Fibroblast of skin of back (primary cell): Measurements from ENCODE around the gene ITPKA. TPM values are rescaled to one million over a fixed set of nuclear protein-coding genes. Genes with fewer than 3 reads are reported as not detected.
"Not testable (repeated sequence)": the region's sequence is repeated elsewhere in the genome, so short reads cannot be mapped to it uniquely, and the experiment has no call there.

Experiments used
- DNase-seq: peaks from one replicate; pipeline ENCODE4 v3.0.0-alpha.2; 2013
- polyA plus RNA-seq, 2 experiments: library from polyadenylated mRNA; unstranded; fragments of 120-200 nt; gene quantifications; one replicate each; pipeline ENCODE4 v1.2.1, GENCODE V29; 2013; ENCODE audit not compliant: insufficient read length in 2 of 2

The ITPKA gene
- polyA plus RNA-seq (2013, experiment 1 of 2; ENCODE audit: insufficient read length): 0.40 TPM
- polyA plus RNA-seq (2013, experiment 2 of 2; ENCODE audit: insufficient read length): 0.28 TPM

DNA sequence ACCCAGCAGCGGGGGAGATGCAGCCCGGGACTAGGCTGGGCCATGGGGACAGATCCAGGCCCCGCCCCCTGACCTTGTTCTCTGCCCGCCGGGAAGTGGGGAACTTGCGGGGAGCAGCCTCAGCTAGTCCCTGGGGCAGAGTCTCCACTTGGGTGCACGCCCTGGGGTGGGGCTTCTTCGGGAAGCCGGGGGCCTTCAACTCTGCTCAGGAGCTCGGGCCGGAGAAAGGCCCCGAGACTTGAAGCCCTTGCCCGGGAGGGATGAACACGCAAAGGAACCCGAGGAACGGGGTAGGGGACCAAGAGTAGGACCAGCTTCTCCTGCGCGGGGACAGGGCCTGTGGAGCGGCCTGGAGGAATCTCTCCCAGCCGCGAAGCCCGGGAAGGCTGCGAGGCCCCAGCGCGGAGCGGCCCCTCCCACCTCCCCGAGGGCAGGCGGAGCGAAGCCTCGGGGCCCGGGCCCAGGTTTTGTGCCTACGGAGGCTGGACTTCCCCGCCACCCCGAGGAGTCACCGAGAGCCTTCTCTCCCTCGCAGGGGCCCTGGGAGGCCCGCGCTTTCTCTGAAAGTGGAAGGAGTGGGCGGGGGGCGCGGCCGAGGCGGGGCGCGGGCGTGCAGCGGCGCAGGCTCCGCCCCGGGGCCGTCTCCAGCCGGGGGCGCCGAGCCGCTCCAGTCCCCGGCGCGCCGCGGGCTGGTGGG lies at the start of gene ITPKA:
ITPKA (plus strand) TSS at position 670 of the 697 bp plus-strand sequence. CDS start 54 bp downstream, outside the sequence.
- DNase-seq: peak; percentile 57

DNA sequence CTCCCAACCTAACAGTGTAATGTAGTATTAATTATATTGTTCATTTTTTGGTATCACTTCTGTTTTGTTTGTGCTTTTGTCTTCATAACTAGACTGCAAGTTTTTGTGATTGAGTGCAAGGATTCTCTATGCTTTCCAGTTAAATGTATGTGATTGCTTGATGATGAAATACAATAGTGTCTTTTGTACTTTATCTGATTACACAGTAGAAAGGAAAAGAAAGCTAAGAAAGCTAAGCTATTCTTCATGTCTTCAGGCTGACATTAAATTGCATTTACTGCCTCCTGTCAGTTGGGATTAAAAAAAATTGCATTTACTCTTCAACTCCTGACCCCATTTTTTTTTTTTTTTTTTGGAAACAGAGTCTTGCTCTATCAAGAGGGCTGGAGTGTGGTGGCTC lies 48.3 kb upstream of the ITPKA start:
- DNase-seq: no peak

DNA sequence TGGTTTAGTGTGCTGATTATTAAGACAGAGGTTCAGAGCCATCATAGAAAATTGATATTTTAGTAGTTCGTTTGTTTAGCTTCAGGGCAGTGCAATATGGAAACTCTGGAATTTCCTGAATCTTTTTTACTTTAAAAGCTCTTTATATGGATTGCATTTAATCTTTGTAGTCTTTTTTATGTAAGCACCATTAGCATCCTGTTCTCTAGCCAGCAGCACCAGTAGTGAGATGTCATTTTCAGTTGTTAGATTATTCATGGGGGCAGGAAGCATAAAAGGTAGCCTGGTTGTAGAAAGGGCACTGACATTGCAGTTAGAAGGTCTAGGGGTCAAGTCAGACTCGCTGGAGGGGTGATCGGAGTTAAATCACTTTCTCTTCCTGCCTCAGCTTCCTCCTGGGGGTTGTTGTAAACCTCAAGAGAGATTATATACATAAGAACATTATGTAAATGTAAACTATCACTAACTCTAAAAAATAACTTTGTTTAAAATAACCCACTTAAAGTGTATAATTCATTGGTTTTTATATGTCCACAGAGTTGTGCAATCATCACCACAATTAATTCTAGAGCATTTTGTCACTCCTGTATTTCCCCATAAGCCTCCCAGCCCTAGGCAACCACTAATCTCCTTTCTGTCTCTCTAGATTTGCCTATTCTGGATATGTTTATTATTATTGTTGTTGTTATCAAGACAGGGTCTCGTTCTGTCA lies 31.4 kb upstream of the ITPKA start:
- no peak for DNase-seq

DNA sequence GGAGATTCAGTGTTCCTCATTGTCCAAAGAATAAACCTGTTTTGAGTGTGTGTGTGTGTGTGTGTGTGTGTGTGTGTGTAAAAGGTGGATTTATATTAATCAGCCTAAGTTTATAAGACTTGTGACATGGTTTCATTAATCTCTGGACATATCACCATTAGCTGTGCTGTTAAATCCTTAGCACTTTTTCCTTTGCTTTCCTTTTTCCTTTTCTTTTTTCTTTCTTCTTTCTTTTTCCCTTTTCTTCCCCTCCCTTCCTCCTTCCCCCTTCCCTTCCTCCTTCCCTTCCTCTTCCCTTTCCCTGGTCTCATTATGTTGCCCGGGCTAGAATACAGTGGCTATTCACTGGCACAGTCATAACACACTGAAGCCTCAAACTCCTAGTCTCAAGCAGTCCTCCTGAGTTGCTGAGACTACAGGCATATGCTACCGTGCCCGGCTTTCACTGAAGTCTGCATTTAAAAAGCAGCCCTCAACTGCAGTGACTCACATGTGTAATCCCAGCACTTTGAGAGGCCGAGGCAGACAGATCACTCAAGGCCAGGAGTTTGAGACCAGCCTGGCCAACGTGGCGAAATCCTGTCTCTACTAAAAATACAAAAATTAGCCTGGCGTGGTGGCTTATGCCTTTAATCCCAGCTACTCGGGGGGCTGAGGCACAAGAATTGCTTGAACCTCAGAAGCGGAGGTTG lies 28.6 kb upstream of the ITPKA start:
- no peak for DNase-seq

DNA sequence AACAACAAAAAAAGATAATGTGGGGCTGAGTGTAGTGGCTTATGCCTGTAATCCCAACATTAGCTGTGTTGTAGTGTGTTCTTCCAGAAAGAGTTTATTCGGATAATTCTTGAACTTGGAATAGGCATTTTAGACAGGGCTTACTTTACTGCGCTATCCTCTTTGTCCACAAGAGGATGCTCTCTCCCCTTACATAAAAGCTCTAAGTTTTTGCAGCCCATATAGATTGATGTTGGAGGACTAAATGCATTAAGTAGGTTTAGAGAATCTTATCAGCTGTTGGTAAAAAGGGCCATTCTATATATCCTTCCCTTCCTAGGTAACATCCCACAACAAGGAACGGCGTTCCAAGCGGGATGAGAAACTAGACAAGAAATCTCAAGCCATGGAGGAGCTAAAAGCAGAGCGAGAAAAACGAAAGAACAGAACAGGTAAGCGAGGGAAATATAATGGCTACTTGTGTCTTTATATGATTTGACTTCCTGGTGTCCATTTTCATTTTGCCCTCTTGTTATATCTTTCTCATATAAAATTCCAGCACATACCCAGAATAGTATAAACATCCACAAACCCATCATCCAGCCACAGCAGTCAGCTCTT lies 27.8 kb upstream of the ITPKA start:
- DNase-seq: peak; percentile 49

DNA sequence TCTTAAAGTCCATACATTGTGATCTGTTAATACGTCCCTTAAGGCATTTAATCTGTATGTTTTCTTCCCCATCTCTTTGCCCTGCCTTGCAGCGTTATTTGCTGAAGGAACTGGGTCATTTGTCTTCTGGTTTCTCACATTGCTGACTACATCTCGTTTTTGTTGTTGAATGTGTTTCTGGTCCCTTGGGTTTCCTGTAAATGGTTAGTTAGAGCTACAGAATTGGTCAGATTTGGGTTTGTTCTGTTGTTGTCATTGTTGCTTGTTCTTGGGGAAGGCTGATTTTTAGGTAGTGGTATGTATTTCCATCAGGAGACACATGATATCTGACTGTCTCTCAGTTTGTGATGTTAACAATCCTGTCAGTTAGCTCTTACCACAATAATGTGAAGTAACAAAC lies 27.0 kb upstream of the ITPKA start:
- DNase-seq: no peak

DNA sequence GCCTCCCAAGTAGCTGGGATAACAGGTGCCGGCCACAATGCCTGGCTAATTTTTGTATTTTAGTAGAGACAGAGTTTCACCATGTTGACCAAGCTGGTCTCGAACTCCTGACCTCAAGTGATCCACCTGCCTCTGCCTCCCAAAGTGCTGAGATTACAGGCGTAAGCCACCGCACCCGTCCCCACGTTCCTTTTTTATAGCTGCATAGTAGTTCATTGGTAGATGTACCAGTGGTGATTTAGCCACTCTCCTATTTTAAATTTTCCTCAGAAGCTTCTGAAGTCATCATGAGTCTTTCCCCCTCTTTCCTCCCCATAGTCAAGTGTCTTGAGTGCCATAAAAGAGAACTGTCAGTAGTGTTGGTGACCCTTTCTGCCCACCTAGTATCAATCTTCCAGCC lies 24.0 kb upstream of the ITPKA start:
- not testable (repeated sequence) for DNase-seq

DNA sequence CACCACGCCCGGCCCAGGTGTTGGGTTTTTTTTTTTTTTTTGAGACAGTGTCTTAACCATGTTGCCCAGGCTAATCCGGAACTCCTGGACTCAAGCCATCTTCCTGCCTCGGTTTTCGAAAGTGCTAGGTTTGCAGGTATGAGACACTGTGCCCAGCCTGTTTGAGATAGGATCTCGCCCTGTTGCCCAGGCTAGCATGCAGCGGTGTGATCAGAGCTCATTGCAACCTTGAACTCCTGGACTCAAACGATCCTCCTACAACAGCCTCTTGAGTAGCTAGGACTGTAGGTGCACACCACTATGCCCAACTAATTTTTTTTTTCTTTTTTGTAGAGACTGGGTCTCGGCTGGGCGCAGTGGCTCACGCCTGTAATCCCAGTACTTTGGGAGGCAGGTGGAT lies 20.3 kb upstream of the ITPKA start:
- no peak for DNase-seq

DNA sequence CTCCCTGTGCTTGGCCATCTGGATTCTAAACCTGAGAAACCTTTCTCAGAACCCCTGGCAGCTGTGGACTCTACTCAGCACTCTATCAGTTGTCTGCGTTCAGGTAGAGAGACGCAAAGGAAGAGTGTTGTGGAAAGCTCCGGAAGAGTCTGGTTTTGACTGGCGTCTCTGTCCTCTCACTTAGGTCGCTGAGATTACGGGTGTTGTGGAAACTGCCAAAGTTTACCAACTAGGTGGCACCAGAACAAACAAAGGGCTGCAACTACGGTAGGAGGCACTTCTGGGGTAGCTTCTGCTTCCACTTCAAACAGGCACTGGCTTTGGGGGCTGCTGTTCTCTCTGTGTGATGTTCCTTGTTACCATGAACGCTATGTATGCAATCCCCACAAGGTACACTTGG lies 19.2 kb upstream of the ITPKA start:
- DNase-seq: no peak

DNA sequence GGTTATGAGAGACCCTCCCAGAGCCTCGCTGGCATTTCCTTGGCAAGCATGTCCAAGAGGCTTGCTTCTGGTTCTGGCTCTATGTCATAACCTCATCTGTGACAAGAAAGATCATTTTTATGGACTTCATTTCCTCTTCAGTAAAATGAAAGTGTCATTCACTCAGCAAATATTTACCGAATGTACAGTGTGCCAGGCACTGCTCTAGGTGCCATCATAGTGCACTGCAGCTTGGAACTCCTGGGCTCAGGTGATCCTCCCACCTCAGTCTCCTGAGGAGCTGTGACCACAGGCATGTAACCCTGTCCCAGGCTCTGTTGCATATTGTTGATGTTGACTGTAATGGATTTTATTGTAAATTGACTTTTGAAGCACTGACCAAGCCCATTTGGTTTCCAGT lies 18.7 kb upstream of the ITPKA start:
- no peak for DNase-seq

DNA sequence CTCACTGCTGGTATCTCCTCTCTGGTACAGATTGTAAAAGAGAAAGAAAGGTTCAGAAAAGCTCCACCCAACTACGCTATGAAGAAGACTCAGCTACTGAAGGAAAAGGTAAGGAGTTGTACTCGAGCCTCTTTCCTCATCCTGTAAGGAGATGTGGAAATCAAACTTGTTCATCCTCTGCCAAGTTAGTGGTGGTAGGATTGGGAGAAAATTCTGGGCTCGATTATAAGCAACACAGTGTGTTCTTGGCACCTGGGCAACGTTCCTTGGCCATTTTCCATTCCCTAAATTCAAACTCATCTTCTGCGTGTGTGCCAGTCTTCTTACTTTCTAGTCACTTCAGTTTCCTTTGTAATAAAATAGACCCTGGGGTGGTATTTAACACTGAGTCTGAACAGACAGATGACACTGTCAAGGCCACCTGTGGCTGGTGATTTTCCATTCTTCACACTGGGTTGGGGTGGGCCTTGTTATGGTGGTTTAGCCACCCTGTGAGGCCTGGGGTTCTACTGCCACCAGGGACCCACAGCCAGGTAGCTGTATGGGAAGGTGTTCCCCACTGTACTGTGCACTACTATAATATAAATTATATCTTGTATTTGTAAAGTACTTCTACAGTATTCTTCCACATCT lies 17.1 kb upstream of the ITPKA start:
- DNase-seq: no peak

DNA sequence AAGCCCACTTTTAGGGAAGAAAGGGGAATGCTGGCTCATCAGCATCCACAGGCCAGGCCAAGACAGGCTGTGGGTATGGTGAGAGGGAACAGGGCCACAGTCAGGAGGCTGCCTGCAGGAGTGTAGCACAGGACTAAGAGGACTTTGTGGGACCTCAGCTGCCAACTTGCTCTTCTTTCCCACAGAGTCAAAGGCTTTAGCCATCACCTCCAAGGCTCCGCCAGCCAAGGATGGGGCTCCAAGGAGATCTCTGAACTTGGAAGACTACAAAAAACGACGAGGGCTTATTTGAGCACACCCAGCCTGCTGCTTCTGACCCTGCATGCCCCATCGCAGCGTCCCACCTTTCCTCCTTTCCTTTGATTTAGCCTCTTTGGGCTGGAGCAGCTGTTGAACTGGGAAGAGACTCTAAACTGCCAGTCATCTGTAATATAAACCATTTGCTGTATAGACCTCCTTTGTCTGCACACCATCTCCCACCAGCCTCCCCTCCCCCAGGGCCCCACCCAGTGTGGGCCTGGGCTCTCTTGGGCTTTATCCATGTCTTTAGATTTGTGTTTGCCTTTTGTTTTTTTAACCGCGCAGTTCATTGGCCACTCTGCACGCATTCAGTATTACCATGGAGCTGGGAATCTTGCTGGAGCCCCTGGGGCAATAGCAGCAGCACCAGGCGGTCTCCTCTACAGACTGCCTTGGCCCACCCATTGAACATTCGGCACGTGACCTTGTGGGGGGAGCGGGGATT lies 13.1 kb upstream of the ITPKA start:
- DNase-seq: no peak

DNA sequence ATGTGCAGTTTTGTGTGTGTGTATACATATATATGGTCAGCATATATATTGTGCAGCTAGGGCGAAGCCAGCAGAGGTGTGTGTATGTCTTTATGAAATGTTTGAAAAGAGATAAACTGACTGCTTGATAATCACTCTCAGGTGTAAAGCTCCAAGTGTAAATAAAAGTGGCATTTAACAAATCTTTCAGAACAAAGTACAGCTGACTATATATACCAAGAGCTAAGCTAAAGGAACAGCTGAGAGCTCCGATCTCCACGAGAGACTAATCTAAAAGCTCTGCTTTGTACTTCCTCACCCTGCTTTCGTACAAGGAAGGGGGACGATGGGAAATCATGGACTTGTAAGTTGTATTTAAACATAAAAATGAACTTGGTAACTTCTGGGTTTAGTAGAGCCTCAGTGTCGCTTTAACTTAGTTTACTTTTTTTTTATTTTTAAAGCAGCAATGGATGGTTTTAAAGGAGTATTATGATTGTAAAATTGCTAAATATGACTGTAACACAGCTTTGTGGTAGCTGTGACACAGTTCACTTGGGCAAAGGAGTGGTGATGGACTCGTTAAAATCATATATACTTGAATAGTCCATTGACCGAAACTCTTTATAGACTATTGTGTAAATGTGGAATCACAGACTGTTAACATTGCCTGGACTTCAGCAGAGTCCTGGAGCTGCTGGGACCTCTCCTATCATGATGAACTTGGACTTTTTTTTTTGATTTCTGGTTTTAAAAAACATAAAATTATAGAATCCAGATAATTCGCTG lies 11.4 kb upstream of the ITPKA start:
- DNase-seq: no peak

DNA sequence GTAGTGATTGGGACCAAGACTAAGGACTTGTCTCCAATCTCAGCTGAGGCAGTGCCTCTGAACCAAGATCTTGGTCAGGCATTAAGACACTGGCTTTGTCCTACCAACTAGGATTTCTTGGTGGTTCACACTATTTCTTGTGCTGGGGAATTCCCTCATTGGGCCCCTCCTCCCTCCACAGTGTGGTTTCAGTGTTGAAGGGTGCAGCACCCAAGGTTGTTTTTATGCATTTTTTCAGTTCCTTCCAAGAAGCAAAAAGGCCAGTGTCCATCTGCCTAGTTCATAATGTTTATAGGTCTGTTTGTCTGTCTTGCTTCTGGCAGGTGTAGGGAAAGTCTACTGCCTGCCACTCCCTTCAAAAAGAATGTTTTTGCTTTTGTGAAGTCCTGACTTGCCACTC lies 10.6 kb upstream of the ITPKA start:
- no peak for DNase-seq

DNA sequence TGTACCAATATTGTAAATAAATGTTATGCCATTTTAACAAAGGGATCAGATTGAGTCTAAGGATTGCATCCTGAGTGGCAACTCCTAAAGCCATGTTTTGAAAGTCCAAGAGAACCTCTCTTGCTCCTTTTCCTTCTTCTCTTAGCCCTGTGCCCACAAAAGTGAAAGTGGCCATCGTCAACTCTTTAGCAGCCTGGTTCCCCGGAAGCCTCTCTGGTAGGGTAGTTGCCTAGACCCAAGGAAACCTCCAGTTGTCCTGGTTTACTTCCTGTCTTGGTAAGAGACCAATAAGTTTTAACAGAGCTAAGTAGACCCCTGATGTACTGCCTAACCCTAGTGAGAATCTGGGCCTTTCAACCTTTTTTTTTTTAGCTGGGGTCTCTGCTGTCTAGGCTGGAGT lies 10.2 kb upstream of the ITPKA start:
- DNase-seq: no peak

DNA sequence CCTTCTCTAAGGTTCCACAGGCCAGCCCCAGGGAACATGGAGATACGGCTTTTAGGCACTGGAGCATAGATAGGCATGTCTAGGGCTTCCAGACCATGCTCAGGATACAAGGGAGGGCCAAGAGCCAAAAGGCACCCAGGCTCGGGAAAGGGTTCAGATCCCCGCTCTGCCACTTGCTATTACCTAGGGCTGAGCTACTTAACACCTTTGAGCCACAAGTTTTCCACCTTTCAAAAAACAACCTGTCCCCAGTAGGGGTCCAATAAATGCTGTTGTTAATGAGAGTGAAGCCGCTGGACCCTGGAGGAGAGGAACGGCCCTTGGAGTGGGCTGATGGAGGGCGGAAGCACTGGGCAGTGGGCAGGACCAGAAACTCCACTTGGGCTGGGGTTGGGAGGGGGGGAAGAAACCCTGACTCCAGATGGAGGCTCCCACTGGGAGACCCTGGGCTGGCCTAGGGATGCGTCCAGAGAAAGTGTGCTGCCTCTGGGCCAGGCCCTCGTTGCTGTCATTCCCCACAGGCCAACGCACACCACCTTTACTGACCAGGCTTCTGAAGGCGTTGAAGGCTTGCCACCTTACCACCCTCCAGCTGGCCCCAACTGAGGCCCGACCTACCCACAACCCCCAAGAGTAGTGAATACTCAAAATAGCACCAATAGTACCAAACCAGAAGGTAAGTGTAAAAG lies 8.6 kb upstream of the ITPKA start:
- no peak for DNase-seq

DNA sequence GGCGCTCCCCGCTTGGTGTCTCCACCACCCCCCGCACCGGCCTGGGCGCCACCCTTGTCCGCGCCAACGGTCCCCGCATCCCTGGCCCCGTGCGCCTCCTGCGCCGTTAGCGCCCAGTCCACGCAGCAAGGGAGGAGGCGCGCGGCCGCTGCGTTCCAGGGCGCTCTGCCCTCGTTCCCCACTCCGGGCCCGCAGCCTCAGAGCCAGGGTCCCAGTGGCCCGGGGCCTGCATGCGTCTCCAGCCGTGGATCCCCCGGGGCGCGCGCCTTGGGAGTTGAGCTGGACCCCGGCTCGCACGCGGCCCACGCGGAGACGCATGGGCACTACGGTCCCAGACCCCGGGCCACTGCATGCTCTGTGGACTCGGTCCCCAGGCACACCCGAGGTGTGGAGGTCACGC lies 7.4 kb upstream of the ITPKA start:
- DNase-seq: no peak

DNA sequence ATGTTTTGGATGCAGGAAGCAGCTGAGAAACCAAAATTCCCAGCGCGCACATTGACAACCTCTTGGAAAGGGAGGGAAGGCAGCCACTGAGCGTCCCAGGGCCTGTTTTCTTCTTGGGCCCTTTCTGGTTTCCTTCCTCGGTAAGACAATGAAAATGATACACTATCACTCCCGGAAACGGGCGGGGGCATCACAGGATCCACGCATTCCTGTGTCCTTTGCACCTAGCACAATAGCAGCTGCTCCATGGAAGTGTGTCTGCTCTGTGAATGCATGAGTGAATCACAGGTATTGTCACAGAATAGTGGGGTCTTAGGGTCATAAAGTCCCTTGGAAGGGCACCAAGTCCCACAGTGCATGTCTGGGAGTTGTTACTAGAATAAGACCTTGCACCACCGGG lies 6.3 kb upstream of the ITPKA start:
- DNase-seq: no peak

DNA sequence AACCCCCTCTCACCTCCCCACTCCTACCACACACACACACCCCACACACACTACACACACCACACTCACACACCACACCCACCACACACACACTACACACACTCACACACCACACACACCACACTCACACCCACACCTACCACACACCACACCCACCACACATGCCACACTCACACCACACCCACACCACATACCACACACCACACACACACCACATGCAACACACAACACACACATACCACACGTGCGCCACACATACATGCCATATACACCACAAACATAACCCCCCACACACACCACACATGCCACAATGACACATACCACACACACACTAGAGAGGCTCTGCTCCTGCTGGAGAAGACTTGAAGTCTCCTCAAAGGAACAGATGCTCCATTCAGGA lies 5.9 kb upstream of the ITPKA start:
- no peak for DNase-seq

DNA sequence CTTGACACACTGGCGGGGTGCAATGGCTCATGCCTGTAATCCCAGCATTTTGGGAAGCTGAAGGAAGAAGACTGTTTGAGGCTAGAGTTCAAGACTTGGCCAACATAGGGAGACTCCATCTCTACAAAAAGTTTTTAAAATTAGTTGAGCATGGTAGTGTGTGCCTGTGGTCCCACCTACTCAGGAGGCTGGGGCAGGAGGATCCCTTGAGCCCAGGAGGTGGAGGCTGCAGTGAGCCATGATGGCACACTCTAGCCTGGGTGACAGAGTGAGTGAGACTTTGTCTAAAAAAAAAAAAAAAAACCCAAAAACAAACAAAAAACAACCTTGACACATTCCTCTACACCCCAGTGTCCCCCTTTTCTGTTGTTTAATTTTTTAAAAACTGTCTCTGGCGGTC lies 4.0 kb upstream of the ITPKA start:
- DNase-seq: no peak

DNA sequence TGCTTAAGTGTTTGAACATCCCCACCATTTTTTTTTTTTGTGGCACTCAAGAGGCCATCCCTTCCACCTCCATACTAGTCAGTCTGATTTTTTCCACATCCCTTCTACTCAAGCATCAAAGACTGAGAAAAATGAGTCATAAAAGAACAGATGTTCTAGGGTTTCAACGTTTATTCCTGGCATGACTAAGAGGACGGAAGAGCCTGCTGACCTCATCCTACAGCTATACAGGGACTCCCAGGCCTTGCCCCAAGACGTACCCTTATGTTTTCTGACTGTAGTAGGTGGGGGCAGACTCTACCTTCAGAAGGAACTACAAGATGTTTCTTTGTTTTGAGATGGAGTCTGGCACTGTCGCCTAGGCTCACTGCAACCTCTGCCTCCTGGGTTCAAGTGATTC lies 3.3 kb upstream of the ITPKA start:
- DNase-seq: peak; percentile 94
